Measurements from ENCODE around the gene SAXO2. TPM values are rescaled to one million over a fixed set of nuclear protein-coding genes. Genes with fewer than 3 reads are reported as not detected.
"Not testable (repeated sequence)": the region's sequence is repeated elsewhere in the genome, so short reads cannot be mapped to it uniquely, and the experiment has no call there.

SAXO2 gene, protein sequence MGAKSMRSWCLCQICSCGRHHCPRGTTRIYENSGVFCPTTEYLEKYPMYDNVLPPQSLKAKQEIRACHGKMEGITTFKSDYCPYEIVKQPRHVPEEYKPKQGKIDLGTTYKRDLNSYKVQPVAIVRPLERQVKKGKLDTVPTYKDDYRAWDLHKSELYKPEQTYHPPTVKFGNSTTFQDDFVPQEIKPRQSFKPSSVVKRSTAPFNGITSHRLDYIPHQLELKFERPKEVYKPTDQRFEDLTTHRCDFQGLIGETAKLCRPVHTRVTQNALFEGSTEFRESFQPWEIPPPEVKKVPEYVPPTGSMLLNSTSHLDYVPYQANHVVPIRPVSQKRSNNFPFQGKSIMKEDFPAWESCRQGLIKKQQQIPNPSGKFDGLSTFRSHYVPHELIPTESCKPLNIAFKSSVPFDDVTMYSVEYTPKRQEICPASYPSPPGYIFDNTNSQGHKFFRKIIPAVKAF
- total RNA-seq = 15.8 TPM
- long read RNA-seq, partial matches to known transcripts = 0 of 11 reads
- long read RNA-seq, other reads (novel, unspliced or antisense) = 11 of 11 reads

DNA sequence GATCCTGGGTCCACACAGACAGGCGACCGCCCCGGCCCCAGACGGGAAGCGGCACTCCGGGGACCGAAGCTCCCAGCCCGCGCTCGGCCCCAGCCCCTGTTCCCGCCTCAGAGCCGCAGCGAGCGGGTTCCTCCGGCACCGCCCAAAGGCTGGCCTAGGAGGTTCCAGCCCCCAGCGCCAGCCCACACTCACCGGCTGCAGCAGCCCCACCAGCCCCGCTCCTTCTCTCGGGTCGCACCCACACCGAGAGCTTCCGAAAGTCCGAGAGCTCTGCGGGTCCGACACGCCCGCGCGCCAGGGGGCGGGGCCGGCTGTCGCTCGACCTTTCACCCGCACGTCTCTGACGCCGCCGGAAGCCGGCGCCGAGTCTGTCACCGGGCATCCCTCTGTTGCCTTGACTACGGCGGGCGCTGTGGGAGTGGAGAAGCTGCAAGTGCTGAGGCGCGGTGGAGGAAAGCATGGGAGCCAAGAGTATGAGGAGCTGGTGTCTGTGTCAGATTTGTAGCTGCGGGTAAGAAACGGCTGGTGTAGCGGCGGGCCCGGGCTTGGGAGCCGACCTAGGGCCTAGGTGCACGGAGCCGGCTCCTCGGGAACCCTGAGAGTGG lies at the start of gene SAXO2, which contains the start of gene EFL1:
Gene SAXO2 (plus strand): TSS at position 397 of the 605 bp plus-strand sequence. CDS start 62 bp downstream, at position 459.
Gene EFL1 (minus strand): TSS at position 313 of the 605 bp plus-strand sequence. CDS start 956 bp downstream, outside the sequence.
- Histone ChIP-seq H3K4me1 (peaks cover 12% of the 10 kb centered on the region), H3K4me3 (peak within 1 kb of the TSS; percentile 85), H3K27ac (peak within 1 kb of the TSS; percentile 84), H3K36me3 (peaks cover 13% of the 10 kb centered on the region), H3K9me3 (no peaks in the 10 kb centered on the region), H3K27me3 (ENCODE audit: low read depth) (no peaks in the 10 kb centered on the region)
- peak; percentile 97 for DNase-seq
- intact Hi-C loops (cut with DNase I) = no loop called here
- peak; percentile 99 for ATAC-seq
- TF ChIP-seq, protein P1, sequence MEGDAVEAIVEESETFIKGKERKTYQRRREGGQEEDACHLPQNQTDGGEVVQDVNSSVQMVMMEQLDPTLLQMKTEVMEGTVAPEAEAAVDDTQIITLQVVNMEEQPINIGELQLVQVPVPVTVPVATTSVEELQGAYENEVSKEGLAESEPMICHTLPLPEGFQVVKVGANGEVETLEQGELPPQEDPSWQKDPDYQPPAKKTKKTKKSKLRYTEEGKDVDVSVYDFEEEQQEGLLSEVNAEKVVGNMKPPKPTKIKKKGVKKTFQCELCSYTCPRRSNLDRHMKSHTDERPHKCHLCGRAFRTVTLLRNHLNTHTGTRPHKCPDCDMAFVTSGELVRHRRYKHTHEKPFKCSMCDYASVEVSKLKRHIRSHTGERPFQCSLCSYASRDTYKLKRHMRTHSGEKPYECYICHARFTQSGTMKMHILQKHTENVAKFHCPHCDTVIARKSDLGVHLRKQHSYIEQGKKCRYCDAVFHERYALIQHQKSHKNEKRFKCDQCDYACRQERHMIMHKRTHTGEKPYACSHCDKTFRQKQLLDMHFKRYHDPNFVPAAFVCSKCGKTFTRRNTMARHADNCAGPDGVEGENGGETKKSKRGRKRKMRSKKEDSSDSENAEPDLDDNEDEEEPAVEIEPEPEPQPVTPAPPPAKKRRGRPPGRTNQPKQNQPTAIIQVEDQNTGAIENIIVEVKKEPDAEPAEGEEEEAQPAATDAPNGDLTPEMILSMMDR (IDR thresholded peaks at IDR 0.05) = no peak

DNA sequence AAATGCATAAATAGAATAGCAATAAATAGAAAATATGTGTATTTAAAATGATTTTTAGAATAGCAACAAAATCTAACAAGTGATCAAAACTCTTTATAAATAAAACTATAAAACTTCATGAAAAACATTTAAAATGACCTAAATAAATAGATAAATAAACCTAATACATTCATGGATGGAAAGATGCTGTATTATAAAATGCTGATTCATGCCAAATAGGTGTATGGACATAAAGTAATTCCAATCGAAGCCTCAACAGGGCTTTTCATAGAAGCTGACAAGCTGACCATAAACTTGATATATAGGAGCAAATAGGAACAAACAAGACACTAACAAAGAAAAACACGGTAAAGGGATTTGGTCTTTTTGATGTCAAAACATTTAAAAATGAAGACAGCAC lies 46.5 kb upstream of the SAXO2 start:
- H3K27me3 ChIP-seq (ENCODE audit: low read depth); H3K9me3 ChIP-seq; intact Hi-C loops (cut with DNase I); H3K27ac ChIP-seq; H3K4me3 ChIP-seq; H3K4me1 ChIP-seq; DNase-seq; ATAC-seq: not testable (repeated sequence)
- H3K36me3 ChIP-seq = peaks cover 45% of the 10 kb centered on the region

DNA sequence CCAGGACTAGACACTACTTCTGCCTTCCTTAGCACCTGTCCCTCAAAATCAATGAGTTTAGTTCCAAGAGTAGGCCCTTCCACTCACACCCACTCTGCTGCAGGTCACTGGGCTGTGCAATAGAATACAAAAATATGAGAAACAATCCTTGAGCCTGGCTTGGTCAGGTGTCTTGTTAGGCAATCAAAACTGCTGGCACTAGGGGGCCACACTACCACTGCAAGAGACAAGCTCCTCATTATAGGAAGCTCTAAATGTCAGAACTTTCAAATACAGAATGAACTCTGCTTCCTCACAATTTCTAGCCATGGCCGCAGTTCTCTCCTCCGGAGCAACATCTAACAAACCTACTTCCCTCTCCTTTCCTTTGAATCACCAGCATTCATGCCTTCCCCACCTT lies 41.1 kb upstream of the SAXO2 start:
- DNase-seq; H3K4me3 ChIP-seq; intact Hi-C loops (cut with DNase I); H3K27ac ChIP-seq; H3K9me3 ChIP-seq; H3K4me1 ChIP-seq; ATAC-seq; H3K27me3 ChIP-seq (ENCODE audit: low read depth): not testable (repeated sequence)
- H3K36me3 ChIP-seq = peaks cover 34% of the 10 kb centered on the region

DNA sequence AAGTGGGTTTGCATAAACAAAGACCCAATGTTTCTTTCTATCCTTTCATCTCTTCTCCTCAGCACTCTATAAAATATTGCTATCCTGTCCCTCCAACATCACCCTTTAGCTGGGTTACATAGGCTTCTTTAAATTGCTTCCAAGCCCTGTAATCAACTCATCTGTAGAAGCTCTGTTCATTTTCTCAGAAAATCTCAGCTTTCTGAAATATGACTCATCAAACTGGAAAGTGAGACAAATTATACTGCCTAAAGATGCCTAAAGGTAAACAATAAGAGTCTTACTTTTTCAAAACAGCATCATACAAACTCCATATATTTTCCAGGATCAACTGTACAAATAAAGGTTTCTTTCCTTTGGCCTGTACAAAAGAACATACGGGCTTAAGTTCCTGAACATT lies 33.9 kb upstream of the SAXO2 start:
- DNase-seq = no peak
- Histone ChIP-seq H3K36me3 (peaks cover 42% of the 10 kb centered on the region), H3K9me3 (no peaks in the 10 kb centered on the region), H3K4me1 (no peaks in the 10 kb centered on the region), H3K4me3 (no peak overlapping the region), H3K27ac (no peak overlapping the region), H3K27me3 (ENCODE audit: low read depth) (no peaks in the 10 kb centered on the region)
- ATAC-seq = no peak
- TF ChIP-seq, protein P1 (IDR thresholded peaks at IDR 0.05) = no peak
- intact Hi-C loops (cut with DNase I) = no loop called here

DNA sequence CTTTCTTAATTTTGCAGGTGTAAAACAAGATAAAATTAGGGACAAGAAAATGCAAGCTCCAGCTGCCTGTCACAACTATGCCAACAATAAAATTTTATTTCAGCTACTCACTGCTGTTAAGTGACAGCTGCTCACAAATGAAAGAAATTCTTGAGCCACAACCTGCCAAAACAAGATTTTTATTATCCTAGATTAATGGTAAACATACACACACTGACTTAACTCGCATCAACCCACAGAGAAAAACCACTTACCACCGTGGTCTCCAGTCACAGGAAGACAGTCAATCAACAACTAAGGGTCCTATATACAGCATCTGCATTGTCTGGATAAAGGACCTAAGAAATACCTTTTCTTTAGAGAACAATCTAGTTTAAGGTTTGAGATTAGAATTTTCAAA lies 31.4 kb upstream of the SAXO2 start:
- intact Hi-C loops (cut with DNase I) = no loop called here
- no peaks in the 10 kb centered on the region for H3K27me3 ChIP-seq (ENCODE audit: low read depth)
- H3K4me1 ChIP-seq = no peaks in the 10 kb centered on the region
- H3K36me3 ChIP-seq = peaks cover 40% of the 10 kb centered on the region
- TF ChIP-seq, protein P1 (IDR thresholded peaks at IDR 0.05) = no peak
- no peak overlapping the region for H3K4me3 ChIP-seq
- no peak for ATAC-seq
- H3K27ac ChIP-seq = no peak overlapping the region
- DNase-seq = no peak
- H3K9me3 ChIP-seq = no peaks in the 10 kb centered on the region

DNA sequence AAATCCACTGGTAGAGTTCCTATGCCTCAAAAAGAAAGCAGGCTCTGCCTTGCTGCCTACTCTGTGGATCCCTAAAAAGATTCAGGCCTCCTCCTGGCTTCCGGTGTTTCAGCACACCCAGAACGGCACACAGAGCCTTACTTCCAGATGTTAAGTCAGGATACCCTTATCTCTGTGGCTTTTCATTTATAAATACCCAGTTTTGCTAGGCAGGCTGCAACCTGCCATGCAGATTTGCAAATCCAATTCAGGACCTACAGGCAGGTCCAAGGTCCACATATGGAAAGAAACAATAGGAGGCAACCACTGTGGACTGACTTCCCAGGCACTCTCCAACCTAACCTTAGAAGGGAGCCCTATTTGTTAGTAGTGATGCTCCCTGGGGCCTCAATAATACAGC lies 30.8 kb upstream of the SAXO2 start:
- Histone ChIP-seq H3K27me3 (ENCODE audit: low read depth) (no peaks in the 10 kb centered on the region), H3K36me3 (peaks cover 40% of the 10 kb centered on the region), H3K9me3 (no peaks in the 10 kb centered on the region), H3K4me3 (no peak overlapping the region), H3K4me1 (no peaks in the 10 kb centered on the region), H3K27ac (no peak overlapping the region)
- intact Hi-C loops (cut with DNase I) = no loop called here
- DNase-seq (no peak), ATAC-seq (no peak)
- TF ChIP-seq, protein P1 (IDR thresholded peaks at IDR 0.05) = no peak

DNA sequence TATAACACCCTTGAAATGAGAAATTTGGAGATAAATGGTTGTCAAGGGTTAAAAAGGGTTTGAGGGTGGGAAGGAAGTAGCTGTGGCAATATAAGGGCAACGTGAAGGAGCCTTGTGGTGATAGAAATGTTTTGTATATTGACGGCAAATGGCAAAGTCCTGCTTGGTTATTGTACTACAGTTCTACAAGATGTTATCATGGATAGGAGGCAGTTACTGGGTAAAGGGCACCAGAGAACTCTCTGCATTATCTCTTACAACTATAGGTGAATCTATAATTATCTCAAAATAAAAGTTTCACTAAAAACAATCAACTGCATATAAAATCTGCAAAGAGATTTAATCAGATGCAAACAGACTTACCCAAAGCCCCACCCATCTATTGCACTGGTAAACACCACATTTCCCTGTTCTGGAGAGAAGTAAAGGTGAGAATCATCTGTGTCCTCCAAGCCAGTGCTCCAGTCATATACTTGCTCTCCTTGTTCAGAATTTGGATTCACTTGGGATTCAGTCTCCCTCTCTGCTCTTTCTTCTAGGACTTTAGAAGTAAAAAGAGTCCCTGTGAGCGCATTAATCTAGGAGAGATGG lies 24.6 kb upstream of the SAXO2 start:
- H3K4me1 ChIP-seq; DNase-seq; H3K27me3 ChIP-seq (ENCODE audit: low read depth); ATAC-seq; H3K27ac ChIP-seq; H3K4me3 ChIP-seq; intact Hi-C loops (cut with DNase I); H3K9me3 ChIP-seq: not testable (repeated sequence)
- H3K36me3 ChIP-seq = peaks cover 44% of the 10 kb centered on the region
